ENCODE data around the gene SLC46A3. TPM values are rescaled to one million over a fixed set of nuclear protein-coding genes. Genes with fewer than 3 reads are reported as not detected.
"Not testable (repeated sequence)": the region's sequence is repeated elsewhere in the genome, so short reads cannot be mapped to it uniquely, and the experiment has no call there.

SLC46A3 gene
- total and polyA plus RNA-seq, 7 donors, result 2.9 to 12.7 (median 5.8) TPM

- 58 to 68% (median 62%) methylated on average over 6 of the region's 6 CpGs for WGBS, 3 donors
- ATAC-seq, result no peak
- intact Hi-C loops (cut with DNase I), result no loop called here
Observed at GRCh38 chr13:28744091-28744536, 25.3 kb upstream of the SLC46A3 start.

GRCh38 chr13:28743499-28744083, 24.8 kb upstream of the SLC46A3 start:
- Histone ChIP-seq H3K27ac (no peak overlapping the region), H3K36me3 (ENCODE audit: insufficient read depth in 1 of 2, low read depth in 1 of 2) (no peaks in the 10 kb centered on the region), H3K4me3 (no peak overlapping the region), H3K4me1 (no peaks in the 10 kb centered on the region), H3K27me3 (ENCODE audit: insufficient read depth in 3 of 3, low read length in 2 of 3) (peaks cover 0 to 2% (median 0%) of the 10 kb centered on the region in 3 donors), H3K9me3 (no peaks in the 10 kb centered on the region)
- WGBS, 3 donors, result 78 to 82% (median 79%) methylated on average over 4 of the region's 4 CpGs
- ATAC-seq (no peak), DNase-seq (no peak)
- intact Hi-C loops (cut with DNase I), result no loop called here
- no peak for TF ChIP-seq CTCF (IDR thresholded peaks at IDR 0.05)

More at GRCh38 chr13:28744091-28744536, 25.3 kb upstream of the SLC46A3 start:
- no peak for TF ChIP-seq CTCF (IDR thresholded peaks at IDR 0.05)
- no peaks in the 10 kb centered on the region for H3K4me1 ChIP-seq
- DNase-seq, result no peak
- H3K27ac ChIP-seq, result no peak overlapping the region
- no peak overlapping the region for H3K4me3 ChIP-seq
- peaks cover 0 to 2% (median 0%) of the 10 kb centered on the region in 3 donors for H3K27me3 ChIP-seq (ENCODE audit: insufficient read depth in 3 of 3, low read length in 2 of 3)
- no peaks in the 10 kb centered on the region for H3K9me3 ChIP-seq
- H3K36me3 ChIP-seq (ENCODE audit: insufficient read depth in 1 of 2, low read depth in 1 of 2), result no peaks in the 10 kb centered on the region

GRCh38 chr13:28743020-28743419, 24.2 kb upstream of the SLC46A3 start:
- Histone ChIP-seq H3K4me1 (no peaks in the 10 kb centered on the region), H3K27ac (no peak overlapping the region), H3K36me3 (ENCODE audit: insufficient read depth in 1 of 2, low read depth in 1 of 2) (no peaks in the 10 kb centered on the region), H3K27me3 (ENCODE audit: insufficient read depth in 3 of 3, low read length in 2 of 3) (peaks cover 0 to 2% (median 0%) of the 10 kb centered on the region in 3 donors), H3K4me3 (no peak overlapping the region), H3K9me3 (no peaks in the 10 kb centered on the region)
- no peak for TF ChIP-seq CTCF (IDR thresholded peaks at IDR 0.05)
- intact Hi-C loops (cut with DNase I), result no loop called here
- DNase-seq (no peak), ATAC-seq (no peak)
- WGBS, 3 donors, result 84 to 87% (median 86%) methylated on average over 3 of the region's 3 CpGs

- H3K36me3 ChIP-seq (ENCODE audit: insufficient read depth in 1 of 2, low read depth in 1 of 2); H3K27ac ChIP-seq; H3K4me1 ChIP-seq; H3K27me3 ChIP-seq (ENCODE audit: insufficient read depth in 3 of 3, low read length in 2 of 3); ATAC-seq; intact Hi-C loops (cut with DNase I); DNase-seq; H3K9me3 ChIP-seq; H3K4me3 ChIP-seq: not testable (repeated sequence)
- 85 to 92% (median 89%) methylated on average over 11 of the region's 11 CpGs for WGBS, 3 donors
Observed at GRCh38 chr13:28742445-28742844, 23.7 kb upstream of the SLC46A3 start.

- no peak for TF ChIP-seq CTCF (IDR thresholded peaks at IDR 0.05)
- Histone ChIP-seq H3K36me3 (ENCODE audit: insufficient read depth in 1 of 2, low read depth in 1 of 2) (no peaks in the 10 kb centered on the region), H3K27me3 (ENCODE audit: insufficient read depth in 3 of 3, low read length in 2 of 3) (no peaks in the 10 kb centered on the region), H3K27ac (no peak overlapping the region), H3K9me3 (no peaks in the 10 kb centered on the region), H3K4me1 (no peaks in the 10 kb centered on the region), H3K4me3 (no peak overlapping the region)
- no peak for DNase-seq
- no peak for ATAC-seq
- intact Hi-C loops (cut with DNase I), result no loop called here
- 0 to 19% (median 9%) methylated on average over 1 of the region's 1 CpG for WGBS, 3 donors
Observed at GRCh38 chr13:28741084-28741491, 22.3 kb upstream of the SLC46A3 start.

Data from psoas muscle (tissue), 8 donors.